GM18526 (cell line): ENCODE data around the gene PCYT1A.

Experiments
- POLR2A ChIP-seq: IDR thresholded peaks from 3 replicates; pipeline ENCODE4 v1.6.1; 2011; ENCODE audit not compliant: insufficient read length; ENCODE audit errors: extremely low read depth

Gene PCYT1A

DNA sequence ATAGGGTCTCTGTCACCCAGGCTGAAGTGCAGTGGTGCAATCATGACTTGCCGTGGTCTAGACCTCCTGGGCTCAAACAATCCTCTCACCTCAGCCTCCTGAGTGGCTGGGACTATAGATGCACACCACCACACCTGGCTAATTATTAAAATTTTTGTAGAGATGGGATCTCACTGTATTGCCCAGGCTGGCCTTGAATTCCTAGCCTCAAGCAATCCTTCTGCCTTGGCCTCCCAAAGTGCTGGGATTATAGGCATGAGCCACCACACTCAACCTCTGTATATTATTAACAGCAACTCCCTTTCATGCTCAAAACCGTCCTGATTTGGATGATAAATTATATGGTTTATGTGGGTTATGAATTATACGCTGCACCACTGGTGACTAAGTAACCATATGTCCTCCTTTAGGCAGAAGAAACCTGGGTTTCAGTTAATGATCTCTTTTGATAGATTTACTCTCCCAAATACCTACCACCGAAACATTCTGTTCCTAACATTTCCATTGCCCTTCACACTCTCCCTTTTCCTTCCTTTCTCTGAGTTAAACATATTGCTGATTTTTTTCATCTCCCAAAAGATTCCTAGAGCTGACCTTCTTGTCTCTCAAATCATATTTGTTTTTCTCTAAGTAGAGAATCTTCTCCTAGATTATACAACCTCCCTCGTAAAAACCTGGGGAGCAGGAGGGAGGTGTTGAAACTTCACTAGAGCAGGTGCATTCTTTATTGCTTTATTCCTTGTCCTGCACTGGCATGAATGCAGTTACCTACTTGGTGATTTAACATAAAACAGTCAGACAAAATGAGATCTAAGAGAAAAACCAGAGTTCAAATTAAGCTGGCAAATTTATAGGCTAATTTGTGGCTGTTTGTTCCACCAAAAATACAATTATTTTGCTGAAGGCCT lies 32.9 kb downstream of the PCYT1A start:
- TF ChIP-seq POLR2A, result no peak

DNA sequence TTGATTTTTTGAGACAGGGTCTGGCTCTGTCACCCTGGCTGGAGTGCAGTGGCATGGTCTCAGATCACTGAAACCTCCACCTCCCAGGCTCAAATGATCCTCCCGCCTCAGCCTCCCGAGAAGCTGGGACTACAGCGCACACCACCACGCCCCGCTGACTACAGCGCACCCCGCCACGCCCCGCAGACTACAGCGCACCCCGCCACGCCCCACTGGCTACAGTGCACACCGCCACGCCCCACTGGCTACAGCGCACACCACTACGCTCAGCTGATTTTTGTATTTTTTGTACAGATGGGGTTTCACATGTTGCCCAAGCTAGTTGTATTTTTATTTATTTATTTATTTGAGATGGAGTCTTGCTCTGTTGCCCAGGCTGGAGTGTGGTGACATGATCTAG lies 35.6 kb downstream of the PCYT1A start:
- TF ChIP-seq POLR2A, result no peak

DNA sequence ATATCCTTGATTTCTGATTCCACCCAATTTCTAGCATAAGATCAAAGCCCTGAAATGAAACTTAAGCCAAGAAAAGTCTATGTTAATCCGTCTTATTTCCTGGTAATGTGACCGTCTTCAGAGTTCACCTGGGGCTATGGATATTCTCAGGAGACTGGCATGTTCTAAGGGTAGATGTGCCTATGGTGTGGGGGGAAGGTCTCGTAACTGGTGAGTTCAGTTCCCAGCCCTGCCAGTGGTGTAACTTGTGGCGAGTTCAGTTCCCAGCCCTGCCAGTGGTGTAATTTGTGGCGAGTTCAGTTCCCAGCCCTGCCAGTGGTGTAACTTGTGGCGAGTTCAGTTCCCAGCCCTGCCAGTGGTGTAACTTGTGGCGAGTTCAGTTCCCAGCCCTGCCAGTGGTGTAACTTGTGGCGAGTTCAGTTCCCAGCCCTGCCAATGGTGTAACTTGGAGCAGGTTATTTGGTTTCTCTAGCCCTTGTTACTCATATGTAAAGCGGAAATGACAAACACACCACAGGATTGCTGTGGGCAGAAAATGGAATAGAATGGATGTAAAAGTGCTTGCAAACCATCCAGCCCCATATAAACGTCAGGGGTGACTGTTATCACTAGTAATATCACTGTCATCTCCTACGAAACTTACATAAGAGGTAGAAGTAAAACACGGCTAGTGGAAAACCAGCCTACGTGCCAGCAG lies 40.8 kb downstream of the PCYT1A start:
- no peak for TF ChIP-seq POLR2A

DNA sequence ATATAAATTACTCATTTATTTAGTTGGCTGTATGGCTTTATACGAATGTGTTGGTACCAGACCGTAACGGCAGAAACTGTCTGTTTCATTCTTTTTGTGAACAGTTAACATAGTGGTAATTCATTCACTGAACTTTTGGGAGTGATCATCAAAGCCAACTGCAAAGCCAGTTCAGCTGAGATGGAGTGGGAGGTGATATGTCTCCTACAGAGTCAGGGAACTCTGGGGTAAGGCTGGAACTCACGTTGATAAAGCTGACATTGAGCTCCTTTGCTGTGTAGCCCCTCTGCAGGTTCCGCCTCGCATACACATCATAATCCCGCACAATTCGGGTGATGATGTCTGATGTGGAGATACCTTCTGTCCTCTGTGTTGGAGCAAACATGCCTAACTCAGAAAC lies 45.8 kb downstream of the PCYT1A start:
- TF ChIP-seq POLR2A, result no peak

DNA sequence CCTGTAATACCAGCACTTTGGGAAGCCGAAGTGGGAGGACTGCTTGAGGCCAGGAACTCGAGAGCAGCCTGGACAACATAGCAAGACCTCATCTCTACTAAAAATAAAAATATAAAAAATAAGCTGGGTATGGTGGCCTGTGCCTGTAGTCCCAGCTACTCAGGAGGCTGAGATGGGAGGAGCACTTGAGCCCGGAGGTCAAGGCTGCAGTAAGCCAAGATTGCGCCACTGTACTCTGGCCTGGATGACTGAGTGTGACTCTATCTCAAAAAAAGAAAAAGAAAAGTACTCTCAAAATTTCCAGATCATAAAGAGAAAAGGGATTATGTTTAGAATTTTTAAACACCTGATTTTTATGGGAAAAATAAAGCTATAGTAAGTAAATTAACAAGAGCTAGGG lies 47.1 kb downstream of the PCYT1A start:
- TF ChIP-seq POLR2A, result no peak

DNA sequence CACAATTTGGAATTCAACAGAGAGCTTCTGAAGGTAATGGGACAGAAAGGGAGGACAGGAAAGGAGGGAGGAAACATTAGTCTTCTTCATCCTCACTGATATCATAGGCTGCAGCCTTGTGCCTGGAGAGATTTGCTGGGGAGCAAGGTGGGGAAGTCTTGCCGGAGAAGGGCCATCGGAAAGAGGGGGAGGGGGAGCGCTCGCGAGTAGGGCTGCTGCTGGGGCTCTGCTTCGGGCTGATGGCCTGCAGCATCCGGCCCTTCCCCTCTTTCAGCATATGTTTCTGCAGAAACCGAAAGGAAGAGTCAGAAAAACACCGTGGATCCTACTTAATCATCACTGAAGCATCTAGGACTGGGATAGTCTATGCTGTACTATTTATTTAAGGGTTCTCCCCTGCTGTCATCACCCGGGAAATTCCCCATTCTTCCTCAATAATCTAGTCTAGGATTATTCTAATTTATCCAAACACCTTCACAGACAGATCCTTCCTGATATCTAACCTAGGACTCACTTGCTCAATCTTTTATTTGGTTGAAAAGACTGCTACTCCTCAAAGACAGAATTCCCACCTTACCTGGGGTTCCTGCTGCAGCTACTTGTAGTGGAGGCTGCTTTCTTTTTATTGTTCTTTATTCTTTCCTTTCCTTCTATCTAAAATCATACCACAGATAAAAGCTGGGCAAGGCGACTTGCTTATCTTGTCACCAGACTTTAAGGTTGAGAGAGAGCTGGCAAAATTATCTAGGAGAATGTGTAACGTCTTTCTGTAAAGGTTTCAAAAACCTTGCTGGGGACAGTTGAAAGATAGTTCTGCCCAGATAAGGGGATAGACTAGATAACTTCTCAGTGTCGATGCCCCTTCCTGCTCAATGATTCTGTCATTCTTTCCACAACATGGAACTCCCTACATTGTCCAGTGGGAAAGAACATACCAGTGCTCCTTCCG lies 48.6 kb downstream of the PCYT1A start:
- TF ChIP-seq POLR2A, result no peak

DNA sequence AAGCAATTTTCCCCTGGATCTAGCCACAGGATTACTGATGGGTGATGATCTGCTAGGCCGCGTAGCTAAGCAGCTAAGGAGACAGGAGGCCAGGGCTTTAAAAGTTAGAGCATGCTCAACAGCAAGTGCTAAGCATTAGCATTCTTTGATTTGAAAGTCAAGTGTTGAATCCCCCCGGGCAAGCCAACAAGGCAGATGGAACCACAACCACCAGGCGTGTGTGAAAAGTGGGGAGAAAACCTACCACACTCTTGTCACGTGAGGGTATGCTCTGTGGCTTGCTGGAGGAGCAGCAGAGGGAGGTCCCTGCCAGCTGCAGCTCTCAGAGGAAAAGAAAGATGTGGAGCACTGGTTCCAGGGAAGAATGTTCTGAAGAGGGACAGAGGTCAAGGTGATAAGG lies 50.3 kb downstream of the PCYT1A start:
- TF ChIP-seq POLR2A, result no peak

DNA sequence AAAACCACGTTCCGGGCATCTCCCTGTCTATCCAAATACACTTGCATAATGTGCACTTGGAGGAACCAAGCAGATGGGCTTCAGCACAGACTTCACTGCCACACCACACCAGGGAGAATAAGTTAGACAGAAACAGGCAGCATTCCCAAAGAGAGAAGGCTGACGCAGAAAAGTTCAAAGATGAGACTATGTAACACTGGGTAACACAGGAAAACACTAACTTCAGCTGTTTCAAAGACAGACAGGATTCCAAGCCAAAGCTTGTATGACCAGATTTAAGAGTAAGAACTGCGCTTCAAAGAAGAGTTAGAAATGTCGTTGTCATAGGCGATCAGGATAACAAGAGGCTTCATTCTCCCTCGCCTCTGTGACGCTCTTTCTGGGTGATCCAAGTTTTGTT lies 51.3 kb downstream of the PCYT1A start:
- TF ChIP-seq POLR2A, result no peak

DNA sequence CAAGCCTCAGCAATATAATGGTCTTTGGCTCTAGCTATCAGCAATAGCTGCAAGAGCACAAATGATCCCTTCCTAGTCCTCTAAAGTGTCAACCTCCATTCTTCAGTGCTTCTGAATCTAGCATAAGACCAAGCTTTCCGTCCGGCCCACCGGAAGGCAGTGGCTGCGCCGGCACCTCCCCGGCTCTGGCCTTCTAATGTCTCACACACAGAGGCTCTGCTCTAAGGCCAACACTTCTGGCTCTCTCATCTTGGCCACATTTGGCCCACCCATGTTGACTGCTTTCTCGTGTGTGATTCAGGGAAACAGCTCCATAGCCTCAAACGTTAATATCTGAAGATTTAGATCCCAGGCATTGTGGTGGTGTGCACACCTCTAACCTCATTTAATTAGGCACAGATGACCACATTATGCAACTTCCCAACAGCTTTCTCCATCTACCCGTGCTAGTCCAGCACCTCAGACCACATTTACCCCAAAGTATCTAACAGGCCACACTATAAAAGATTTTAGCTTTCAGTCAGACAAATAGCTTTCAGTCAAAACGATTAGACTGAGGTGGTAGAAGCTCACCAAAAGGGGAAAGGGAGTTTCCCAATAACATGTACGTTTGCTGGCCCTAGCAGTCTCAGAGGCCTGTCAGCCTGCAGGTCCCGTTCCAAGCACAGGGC lies 51.9 kb downstream of the PCYT1A start:
- no peak for TF ChIP-seq POLR2A

DNA sequence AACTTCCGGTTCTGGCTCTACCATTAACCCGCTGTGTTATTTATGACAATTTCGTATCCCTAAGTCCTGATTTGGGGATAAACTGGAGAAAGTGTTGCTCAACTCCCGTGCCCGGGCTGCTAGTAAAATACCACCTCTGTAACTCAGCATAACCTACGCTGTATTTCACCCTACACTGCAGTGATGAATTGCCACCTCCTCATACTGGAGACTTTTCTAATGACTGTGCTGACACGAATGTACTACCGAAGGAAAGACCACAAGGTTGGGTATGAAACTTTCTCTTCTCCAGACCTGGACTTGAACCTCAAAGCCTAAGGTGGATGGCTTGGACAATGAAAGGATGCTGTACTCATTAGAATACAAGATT lies 54.7 kb downstream of the PCYT1A start:
- TF ChIP-seq POLR2A, result no peak

DNA sequence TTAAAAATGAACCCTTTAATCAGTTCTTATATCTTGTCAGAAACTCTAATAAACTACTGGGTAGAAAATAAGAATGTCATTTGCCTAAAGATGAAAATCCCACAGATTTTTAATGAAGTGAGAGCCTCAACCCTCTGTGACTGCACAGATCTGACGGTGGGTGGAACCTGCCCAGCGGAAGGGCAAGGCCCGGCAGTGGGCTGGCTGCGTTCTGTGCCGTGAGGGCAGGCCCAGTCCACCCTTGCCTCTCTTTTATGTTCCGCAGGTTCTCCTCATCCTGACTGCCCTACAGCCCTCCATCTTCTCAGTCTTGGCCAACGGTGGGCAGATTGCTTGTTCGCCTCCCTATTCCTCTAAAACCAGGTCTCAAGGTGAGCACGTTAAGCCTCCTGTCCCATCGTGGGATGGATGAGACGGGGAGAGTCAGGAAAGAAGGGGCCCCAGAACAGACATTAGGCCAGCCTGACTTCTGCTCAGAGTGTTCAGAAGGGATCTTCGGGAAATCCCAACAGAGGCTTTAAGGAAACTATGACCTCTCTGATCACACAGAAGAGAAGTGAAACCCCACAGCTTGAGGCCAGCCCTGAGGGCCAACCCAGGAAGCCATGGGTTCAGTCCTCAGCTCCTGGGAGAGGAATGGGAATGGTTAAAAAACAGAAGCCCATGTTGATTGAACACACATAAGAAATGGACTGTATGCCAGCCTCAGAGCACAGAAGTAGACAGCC lies 55.2 kb downstream of the PCYT1A start:
- no peak for TF ChIP-seq POLR2A

DNA sequence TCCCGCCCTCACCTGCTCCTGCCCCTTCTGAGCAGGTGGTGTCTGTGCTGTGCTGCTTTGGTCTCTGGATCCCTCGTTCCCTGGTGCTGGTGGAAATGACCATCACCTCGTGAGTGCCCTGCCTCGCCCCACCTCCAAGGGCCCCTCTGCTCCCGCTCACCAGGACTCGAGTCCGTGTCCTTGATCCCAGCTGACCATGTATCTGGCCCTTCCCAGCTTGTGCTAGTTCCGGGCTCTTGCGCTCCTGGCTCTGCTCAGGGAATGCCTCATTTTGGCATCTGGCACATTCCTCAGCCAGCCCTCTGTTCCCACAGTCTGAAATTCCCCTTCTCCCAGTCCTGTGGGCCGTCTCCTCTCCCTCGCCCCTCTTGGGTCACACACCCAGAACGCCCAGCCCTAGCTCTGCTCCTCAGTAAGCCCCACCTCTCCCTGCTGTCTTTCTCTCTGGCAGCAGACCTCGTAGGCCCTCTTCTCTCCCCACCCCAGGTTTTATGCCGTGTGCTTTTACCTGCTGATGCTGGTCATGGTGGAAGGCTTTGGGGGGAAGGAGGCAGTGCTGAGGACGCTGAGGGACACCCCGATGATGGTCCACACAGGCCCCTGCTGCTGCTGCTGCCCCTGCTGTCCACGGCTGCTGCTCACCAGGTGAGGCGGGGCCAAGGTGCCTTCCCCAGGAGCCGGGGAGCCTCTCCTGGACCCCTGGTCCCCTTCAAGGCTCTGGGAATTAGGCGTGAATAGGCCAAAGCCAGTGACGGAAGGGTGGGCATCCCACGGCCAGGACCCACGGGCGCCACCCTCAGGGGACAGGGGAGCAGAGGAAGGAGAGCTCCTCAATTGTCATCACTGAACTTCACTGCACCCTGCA lies 59.7 kb downstream of the PCYT1A start:
- TF ChIP-seq POLR2A, result no peak

DNA sequence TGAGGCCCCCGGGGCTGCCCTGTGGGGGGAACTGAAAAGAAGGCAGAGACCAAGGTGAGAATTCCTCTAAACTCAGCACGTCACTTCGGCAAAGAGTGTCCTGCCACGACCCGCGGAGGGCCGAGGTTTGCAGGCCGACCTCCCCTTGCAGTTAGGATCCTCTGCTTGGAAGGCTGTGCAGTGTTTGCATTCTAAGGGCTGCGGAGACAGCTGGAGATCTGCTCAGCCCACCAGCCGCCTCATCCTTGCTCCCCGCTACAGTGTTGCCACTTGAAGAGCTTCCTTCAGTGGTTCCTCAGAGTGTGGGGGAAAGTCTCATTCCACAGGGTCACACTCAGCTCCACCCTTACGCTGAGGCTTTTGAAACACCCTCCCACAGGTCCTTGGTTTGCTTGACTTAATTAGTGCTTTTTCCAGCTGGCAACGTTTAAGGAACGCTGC lies 60.4 kb downstream of the PCYT1A start:
- no peak for TF ChIP-seq POLR2A
